Mucosa of gallbladder (tissue), 1 donor: Measurements from ENCODE around the gene ST6GALNAC6. TPM values are rescaled to one million over a fixed set of nuclear protein-coding genes. Genes with fewer than 3 reads are reported as not detected.
"Not testable (repeated sequence)": the region's sequence is repeated elsewhere in the genome, so short reads cannot be mapped to it uniquely, and the experiment has no call there.

Source experiments
- DNase-seq: peaks from one replicate; pipeline ENCODE4 v3.0.0-alpha.2; 2020; ENCODE audit warnings: low spot score
- total RNA-seq: library from RNA; stranded (reverse); gene quantifications from one replicate; pipeline ENCODE4 v1.2.1, GENCODE V29; 2021
- donor health status: DM: no; HTN: no; CAD: no.

ST6GALNAC6 gene
- total RNA-seq, 1 donor from 2014 or later = 67.0 TPM

- no peak for DNase-seq
Measured at GRCh38 chr9:127893392-127893791, 6.0 kb downstream of the ST6GALNAC6 start.

DNA sequence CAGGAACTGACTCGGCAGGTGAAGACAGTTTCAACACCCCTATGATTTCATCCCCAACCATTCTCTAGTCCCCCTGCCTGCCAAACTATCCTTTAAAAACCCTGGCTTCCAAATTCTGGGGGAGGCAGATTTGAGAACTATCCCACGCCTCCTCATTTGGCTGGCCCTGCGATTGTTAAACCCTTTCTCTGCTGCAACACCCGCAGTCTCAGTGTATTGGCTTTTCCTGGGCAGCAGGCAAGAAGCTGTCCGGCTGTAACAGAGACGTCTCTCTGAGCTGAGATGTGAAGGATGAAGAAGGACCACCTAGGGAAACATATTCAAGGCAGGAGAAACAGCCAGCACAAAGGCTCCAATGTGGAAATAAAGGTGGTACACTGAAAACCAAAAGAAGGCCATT lies 6.6 kb downstream of the ST6GALNAC6 start:
- no peak for DNase-seq

GRCh38 chr9:127890053-127890452 lies 9.3 kb downstream of the ST6GALNAC6 start:
- no peak for DNase-seq

DNA sequence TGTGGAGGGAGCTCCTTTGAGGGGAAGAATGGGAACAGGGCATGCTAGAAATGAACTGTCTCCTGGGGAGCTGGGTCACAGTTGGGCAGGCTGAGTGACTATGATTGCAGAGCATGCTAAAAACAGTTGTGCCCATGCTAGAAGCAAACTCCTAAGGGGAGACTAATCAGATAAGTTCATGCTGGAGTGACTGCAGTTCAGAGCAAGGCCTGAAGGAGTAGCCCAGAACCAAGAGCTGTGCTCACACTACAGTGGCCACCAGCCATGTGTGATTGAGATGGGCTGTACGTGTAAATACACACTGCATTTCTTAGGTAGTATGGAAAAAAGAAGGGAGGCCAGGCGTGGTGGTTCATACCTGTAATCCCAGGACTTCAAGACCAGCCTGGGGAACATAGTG lies 11.6 kb downstream of the ST6GALNAC6 start:
- DNase-seq = no peak

- DNase-seq = no peak
Measured at GRCh38 chr9:127886401-127886972, 12.9 kb downstream of the ST6GALNAC6 start.

DNA sequence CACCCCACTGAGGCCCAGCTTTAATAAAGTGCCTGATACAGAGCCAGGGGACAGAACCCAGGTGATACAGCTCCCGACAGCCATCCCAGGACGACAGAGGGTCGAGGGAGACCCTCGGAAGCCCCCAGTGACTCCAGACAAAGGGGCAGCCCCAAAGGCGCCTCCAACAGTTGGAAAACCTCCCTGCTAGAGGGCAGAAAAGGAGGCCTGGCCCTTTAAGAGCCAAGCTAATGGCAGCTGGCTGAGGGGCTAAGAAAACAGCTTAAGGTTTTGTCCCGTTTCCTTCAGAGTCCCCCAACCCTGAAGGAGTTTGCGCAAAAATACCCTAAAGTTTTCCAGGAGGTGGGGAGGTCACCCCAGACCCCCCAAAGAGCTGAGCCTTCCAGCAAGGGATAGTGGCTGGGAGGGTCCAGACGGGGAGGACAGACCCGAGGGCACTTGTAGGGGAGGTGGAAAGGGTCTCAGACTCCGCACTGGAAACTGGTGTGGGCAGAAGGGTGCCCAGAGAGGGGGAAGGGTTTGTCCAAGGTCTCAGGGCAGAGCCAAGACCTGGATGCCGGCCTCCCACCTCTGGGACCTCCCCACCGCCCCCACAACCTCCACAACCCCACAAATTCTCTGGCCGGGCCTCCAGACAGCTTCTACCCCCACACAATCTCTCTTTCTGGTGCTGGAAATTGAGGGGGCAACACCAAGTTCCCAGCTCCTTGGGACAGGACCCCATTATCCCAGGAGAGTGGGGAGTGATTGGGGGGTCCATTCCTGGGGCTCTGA lies 13.7 kb downstream of the ST6GALNAC6 start:
- no peak for DNase-seq

GRCh38 chr9:127884976-127885490 lies 14.4 kb downstream of the ST6GALNAC6 start:
- no peak for DNase-seq

DNA sequence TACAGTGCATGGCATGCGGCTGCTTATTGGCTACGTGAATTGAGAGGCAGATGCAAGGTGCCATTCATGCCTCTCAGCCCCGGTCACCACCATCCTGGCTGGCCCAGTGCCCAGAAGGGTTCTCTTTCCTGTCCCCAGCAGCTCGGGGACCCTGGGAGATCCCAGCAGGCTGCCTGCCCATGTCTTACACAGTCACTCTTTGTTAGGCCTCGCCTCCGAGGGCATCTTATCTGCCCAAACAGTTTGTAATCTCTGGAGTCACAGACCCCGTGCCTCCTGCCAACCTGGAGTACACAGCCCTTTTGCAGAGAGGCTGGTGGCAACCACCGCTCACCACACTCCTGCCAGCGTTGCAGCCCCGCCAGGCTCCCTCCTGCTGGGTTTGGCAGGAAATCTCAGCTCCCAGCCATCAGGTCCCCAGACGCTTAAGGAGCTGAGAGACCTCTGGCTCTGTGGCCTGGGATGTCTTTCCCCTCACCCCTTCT lies 14.9 kb downstream of the ST6GALNAC6 start:
- peak; percentile 78 for DNase-seq

DNA sequence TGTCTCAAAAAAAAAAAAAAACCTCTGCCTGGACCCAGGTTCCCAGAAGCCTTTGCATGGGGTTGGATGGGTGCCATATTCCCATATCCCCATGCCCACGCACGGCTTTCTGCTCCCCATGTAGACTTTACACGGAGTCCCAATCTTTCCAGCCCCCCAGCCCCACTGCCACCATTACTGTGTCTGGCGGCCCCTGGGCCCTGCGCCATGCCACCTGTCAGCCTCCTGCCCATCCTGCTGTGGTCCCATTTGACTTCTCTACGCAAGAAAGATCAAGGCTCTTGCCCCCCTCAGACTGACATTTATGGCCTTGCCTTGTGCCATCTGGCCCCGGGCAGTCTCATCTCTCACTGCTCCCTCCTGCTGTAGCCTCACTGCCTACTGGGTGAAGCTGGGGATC lies 15.4 kb downstream of the ST6GALNAC6 start:
- no peak for DNase-seq

GRCh38 chr9:127881715-127882114 lies 17.7 kb downstream of the ST6GALNAC6 start:
- not testable (repeated sequence) for DNase-seq

- DNase-seq = no peak
Measured at GRCh38 chr9:127880143-127880542, 19.3 kb downstream of the ST6GALNAC6 start.

DNA sequence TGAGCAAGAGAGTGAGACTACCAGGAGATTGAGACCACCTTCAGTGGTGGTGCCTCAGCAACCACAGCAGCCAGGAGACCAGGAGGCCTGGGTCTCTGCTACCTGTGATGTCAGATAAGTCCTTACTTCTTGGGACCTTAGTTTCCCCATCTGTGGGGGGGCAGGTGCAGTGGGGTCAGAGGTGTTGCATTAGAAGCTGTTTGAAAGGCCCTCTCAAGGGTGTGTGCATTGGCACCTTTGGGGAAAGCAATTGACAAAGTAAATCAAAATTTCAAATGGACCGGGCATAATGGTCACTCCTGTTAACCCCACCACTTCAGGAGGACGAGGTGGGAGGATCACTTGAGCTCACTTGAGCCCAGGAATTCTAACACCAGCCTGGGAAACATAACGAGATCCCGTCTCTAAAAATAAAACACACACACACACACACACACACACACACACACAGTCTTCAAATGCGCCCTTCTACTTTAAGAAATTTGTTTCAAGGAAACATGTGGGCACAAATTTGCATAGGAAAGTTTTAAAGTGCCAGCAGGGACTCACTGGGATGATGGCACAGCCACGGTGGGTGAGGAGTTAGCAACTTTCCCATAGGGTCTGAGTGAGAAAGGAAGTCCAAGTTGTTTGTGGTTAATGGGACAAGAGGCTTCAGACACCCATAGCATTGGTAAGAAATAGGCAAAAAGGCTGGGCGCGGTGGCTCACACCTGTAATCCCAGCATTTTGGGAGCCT lies 20.6 kb downstream of the ST6GALNAC6 start:
- no peak for DNase-seq

DNA sequence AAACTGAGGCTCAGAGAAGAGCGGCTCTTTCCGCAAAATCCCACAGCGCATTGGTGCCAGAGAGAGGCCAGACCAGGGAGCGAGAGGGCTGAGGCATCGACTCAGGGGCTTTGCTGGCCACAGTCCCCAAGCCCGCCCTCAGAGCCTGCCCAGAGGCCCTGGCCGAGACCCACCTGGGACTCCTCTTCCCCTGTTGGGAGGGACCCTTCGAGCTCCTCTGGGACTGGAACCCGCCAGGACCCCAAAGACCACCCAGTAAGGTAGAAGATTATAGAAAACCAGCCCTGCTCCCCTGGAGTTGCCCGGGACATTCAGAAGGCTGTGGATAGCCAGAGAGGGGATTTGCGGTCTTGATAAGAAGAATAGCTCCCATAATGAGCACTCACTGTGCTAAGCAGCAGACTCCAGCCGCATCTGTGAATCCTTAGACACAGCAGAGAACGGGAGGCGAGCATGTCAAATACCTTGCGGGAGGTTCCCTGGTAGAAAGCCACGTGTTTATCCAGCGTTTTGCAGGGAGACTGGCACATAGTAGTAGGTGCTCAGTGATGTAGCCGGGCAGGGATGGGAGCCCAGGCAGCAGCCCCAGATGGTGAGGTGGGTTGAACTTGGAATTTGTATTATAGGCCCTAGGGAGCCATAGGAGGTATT lies 21.3 kb downstream of the ST6GALNAC6 start:
- no peak for DNase-seq

- peak; percentile 80 for DNase-seq
Measured at GRCh38 chr9:127877566-127877998, 21.8 kb downstream of the ST6GALNAC6 start, which contains the start of gene AK1. AK1 (minus strand) TSS chr9:127877675; CDS start chr9:127874617, 3,058 bp downstream.

GRCh38 chr9:127876764-127877562 lies 22.4 kb downstream of the ST6GALNAC6 start:
- no peak for DNase-seq

DNA sequence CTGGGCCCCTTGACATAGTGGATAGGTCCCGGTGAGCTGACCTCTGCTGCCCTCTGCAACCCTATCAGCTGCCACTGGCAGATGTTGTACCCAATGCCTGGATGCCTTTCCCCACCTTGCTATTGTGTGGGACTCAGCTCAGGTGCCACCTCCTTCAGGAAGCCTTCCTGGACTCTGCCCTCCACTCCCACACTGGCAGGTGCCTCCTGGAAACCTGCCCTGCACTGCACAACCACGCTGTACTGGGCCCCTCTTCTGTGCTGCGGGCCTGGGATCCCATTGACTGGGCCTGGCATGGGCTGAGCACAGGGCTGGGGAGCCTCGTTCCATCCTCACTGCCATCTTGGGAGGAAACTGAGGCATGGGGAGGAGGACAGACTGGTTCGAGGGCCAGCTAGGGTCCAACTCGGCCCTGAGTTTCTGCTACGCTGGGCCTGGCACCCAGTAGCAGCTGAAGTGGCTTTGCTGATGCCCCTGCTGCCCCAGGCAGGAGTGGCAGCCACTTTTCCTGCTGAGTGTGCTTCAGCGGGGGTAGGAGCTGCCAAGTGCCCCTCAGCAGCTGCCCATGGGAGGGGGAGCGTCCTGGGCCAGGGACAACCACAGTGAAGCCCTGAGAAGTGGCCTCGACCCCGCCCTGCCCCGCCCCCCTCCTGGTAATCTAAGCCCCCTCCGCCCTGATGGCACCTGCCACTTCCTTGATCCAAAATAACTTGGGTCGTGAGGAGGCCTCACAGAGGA lies 23.2 kb downstream of the ST6GALNAC6 start:
- DNase-seq = no peak

- DNase-seq = no peak
Measured at GRCh38 chr9:127875306-127875966, 24.0 kb downstream of the ST6GALNAC6 start.

DNA sequence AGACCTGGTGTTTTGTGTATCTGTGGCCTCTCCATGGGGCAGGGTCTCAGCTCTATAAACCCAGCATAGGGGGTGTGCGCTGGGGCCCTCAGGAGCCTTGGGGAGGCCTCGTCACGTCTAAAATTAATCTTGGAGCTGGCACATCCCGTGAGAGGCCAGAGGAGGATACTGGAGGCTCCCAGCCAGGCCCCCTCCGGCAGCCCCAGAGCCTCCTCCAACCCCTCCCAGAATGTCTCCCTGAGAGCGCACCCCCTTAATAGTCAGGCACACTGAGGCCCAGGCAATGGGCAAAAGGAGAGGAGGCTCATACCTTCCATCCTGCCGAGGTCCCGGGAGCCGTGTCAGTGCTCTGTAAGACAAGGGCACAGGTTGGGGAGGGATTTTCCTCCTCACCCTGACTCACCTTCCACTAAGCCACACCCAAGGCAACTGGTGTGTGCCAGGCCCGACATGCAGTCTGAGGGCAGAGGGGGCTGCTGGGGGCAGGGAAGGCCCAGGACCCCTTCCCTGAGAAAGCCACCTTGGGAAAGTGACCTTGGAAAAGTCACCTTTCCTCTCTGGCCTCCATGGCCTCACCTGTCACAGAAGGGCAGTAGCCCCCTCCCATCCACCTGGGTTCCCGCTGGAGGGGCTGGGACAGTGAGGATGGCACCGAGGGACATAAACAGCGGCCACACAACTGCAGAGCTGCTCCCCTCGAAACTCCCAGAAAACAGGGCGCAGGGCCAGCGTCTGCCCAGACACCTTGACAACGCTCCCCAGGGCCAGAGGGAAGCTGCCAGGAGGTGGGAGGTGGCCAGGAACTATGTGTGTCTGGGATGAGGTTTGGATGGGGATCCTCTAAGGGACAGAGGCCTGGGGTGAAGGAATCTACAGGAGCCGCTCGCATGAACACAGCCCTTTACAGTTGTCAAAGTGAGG lies 24.8 kb downstream of the ST6GALNAC6 start:
- DNase-seq = no peak
